Thyroid gland (tissue), 4 donors: Measurements from ENCODE around the gene MTA3. TPM values are rescaled to one million over a fixed set of nuclear protein-coding genes. Genes with fewer than 3 reads are reported as not detected.

Experiments
- DNase-seq, 2 donors: peaks; one replicate each; pipeline ENCODE4 v3.0.0-alpha.2; 2019
- H3K27ac ChIP-seq, 3 donors: fragments of 200-600 bp; sonication (generic); 1 replicate in 2 of 3; 2 replicates in 1 of 3; pipeline ENCODE4 v1.5.1; 2016 to 2019; ENCODE audit warnings: mild to moderate bottlenecking in 1 of 3, moderate library complexity in 1 of 3
- H3K27me3 ChIP-seq: fragments of 200-600 bp; sonication (generic); one replicate; pipeline ENCODE4 v1.5.1; 2019
- H3K36me3 ChIP-seq, 2 donors: fragments of 200-600 bp; sonication (generic); one replicate each; pipeline ENCODE4 v1.5.1; 2016 to 2019
- H3K4me1 ChIP-seq, 2 donors: fragments of 200-600 bp; sonication (generic); one replicate each; pipeline ENCODE4 v1.5.1; 2017 to 2019
- H3K4me3 ChIP-seq, 3 donors: fragments of 200-600 bp; sonication (generic); replicated peaks in 1 of 3; 1 replicate in 2 of 3; 2 replicates in 1 of 3; pipeline ENCODE4 v1.5.1; 2016; ENCODE audit warnings: mild to moderate bottlenecking in 1 of 3
- H3K9me3 ChIP-seq: fragments of 200-600 bp; sonication (generic); one replicate; pipeline ENCODE4 v1.5.1; 2017
- POLR2A ChIP-seq, 2 donors: fragments of 450-650 bp; IDR thresholded peaks; one replicate each; pipeline ENCODE4 v1.6.1; 2017; ENCODE audit warnings: antibody characterized with exemption in 2 of 2, mild to moderate bottlenecking in 2 of 2, moderate library complexity in 1 of 2
- WGBS, 2 donors: methylation state at CpG; one replicate each; pipeline ENCODE4 v1.1.5; 2017; 5-methylcytosine and 5-hydroxymethylcytosine counted together
- intact Hi-C: fragments of 100-400 bp; cut with DNase I; formaldehyde crosslinking; loops from one replicate; pipeline ENCODE4 v1.15.1; 2023
- total RNA-seq, 4 donors: library from RNA; depleted of rRNA; stranded (reverse); fragments of >200 nt; gene quantifications; one replicate each; pipeline ENCODE4 v1.2.3, GENCODE V29; 2016
- TF ChIP-seq, protein P1 (sequence below), 6 experiments: fragments of 200-600 bp in 3 of 6; fragments of 450-650 bp in 3 of 6; sonication (generic) in 3 of 6; IDR thresholded peaks; one replicate each; pipeline ENCODE4 v1.5.1; 2016 to 2019; ENCODE audit warnings: antibody characterized with exemption in 6 of 6, mild to moderate bottlenecking in 2 of 6, inconsistent platforms in 1 of 6, moderate library complexity in 1 of 6

Gene MTA3
- total RNA-seq, 4 donors from 2014 or later: 29.8 to 50.0 (median 34.0) TPM

GRCh38 chr2:42566837-42567321 is 1.6 kb upstream of the MTA3 start:
- H3K9me3 ChIP-seq: no peaks in the 10 kb centered on the region
- intact Hi-C loops: no loop called here
- TF ChIP-seq POLR2A (IDR thresholded peaks at IDR 0.05): no peak
- TF ChIP-seq, protein P1, sequence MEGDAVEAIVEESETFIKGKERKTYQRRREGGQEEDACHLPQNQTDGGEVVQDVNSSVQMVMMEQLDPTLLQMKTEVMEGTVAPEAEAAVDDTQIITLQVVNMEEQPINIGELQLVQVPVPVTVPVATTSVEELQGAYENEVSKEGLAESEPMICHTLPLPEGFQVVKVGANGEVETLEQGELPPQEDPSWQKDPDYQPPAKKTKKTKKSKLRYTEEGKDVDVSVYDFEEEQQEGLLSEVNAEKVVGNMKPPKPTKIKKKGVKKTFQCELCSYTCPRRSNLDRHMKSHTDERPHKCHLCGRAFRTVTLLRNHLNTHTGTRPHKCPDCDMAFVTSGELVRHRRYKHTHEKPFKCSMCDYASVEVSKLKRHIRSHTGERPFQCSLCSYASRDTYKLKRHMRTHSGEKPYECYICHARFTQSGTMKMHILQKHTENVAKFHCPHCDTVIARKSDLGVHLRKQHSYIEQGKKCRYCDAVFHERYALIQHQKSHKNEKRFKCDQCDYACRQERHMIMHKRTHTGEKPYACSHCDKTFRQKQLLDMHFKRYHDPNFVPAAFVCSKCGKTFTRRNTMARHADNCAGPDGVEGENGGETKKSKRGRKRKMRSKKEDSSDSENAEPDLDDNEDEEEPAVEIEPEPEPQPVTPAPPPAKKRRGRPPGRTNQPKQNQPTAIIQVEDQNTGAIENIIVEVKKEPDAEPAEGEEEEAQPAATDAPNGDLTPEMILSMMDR (IDR thresholded peaks at IDR 0.05): no peak

DNA sequence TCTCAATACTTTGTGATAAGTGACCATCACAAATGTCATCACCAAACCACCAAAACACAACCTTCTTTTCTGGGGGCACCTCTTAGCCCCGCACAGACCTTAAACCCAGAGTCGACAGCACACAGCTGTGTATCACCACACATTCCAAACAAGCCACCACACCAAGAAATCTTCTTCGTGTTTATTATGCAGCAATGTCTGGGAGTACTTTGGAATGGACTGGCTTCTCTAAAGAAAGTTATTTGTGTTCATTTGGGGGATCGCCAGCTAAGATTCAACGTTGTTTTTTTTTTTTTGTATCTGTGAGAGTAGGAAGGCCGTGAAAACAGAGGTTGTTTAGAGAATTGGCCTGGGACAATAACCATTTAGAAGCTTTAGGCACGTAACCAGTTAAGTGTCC is 1.1 kb upstream of the MTA3 start:
- Histone ChIP-seq H3K27me3 (no peaks in the 10 kb centered on the region), H3K4me3 (no peak overlapping the region), H3K36me3 (no peaks in the 10 kb centered on the region), H3K27ac (peak overlapping the region; percentile 60 to 88 (median 73)), H3K9me3 (no peaks in the 10 kb centered on the region), H3K4me1 (peaks cover 4 to 16% of the 10 kb centered on the region in 2 donors)
- no peak for TF ChIP-seq POLR2A (IDR thresholded peaks at IDR 0.05)
- TF ChIP-seq, protein P1 (IDR thresholded peaks at IDR 0.05): no peak
- 58 to 62% methylated on average over 7 of the region's 7 CpGs for WGBS, 2 donors
- intact Hi-C loops: no loop called here
- no peak for DNase-seq

More at GRCh38 chr2:42566837-42567321, 1.6 kb upstream of the MTA3 start:
- 92 to 95% methylated on average over 3 of the region's 3 CpGs for WGBS, 2 donors
- H3K4me3 ChIP-seq: no peak overlapping the region
- H3K36me3 ChIP-seq: no peaks in the 10 kb centered on the region
- no peak overlapping the region for H3K27ac ChIP-seq
- peaks cover 4 to 16% of the 10 kb centered on the region in 2 donors for H3K4me1 ChIP-seq
- no peaks in the 10 kb centered on the region for H3K27me3 ChIP-seq
- no peak for DNase-seq

DNA sequence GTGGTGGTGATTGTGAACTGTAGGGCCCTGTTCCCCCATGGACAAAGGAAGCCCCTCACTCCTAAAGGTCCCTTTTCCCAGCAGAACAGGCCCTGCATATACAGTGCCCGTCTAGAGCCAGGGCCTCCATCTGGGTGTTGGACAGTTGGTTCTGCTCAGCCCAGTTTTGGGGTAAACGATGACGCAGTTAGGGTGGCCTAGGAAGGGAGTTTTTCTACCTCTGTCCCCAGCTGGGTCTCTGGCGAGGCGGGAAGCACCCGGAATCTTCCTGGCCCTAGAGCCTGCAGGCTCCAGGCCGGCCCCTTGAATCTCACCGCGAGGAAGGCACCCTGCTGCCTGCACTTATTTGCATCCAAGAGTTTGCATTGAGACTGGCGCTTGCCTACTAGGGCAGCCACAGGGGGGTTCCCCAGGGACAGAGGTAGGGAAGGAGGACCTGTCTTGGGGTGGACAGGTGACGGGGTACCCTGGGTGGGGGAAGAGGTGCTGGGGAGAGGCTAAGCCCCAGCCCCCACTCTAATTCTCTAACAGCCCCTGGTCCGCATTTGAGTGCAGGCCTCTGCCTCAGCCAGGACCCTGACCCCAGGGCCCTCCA is 529 bp upstream of the MTA3 start:
- peak; percentile 32 to 39 for DNase-seq
- Histone ChIP-seq H3K4me1 (peaks cover 4 to 16% of the 10 kb centered on the region in 2 donors), H3K36me3 (no peaks in the 10 kb centered on the region), H3K27ac (peak overlapping the region; percentile 60 to 88 (median 73)), H3K9me3 (no peaks in the 10 kb centered on the region), H3K4me3 (peak overlapping the region in 1 of 3 donors; percentile 74), H3K27me3 (no peaks in the 10 kb centered on the region)
- 24 to 46% methylated on average over 12 of the region's 12 CpGs for WGBS, 2 donors
- intact Hi-C loops: no loop called here
- no peak for TF ChIP-seq POLR2A (IDR thresholded peaks at IDR 0.05)
- TF ChIP-seq, protein P1 (IDR thresholded peaks at IDR 0.05): no peak

DNA sequence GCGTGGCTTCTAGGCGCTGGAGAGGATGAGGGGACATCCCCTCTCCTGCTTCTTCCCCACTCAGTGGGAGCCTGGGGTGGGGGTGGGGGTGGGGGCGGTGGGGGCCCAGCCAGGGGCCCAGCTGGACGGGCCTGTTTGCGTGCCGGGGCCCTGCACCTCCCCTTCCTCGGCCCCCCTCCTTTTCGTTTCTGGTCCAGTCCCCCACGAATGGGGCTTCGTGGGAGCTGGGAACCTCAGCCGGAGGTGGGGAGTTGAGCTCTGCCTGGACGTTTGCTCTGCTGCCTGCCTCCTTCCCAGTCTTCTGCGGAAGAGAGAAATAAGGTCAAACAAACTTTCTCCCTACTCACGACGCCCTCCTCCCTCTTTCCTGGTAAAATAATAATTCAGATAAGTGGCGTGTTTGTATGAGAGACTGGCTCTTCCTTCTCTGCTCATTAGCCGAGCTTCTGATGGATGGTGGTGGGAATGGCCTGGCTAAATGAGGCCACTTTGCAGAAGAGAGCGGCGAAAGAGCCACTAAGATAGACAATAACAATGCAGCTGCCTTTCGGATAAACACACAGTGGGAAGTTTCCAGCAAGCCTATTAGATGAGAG is 782 bp downstream of the MTA3 start:
- H3K36me3 ChIP-seq: peaks cover 0 to under 1% of the 10 kb centered on the region in 2 donors
- H3K4me1 ChIP-seq: peaks cover 4 to 16% of the 10 kb centered on the region in 2 donors
- peak overlapping the region; percentile 73 to 88 (median 75) for H3K27ac ChIP-seq
- no peaks in the 10 kb centered on the region for H3K9me3 ChIP-seq
- 4 to 5% methylated on average over 14 to 15 of the region's 20 CpGs for WGBS, 2 donors
- intact Hi-C loops: no loop called here
- H3K4me3 ChIP-seq: peak overlapping the region; percentile 50 to 74 (median 68)
- H3K27me3 ChIP-seq: no peaks in the 10 kb centered on the region
- DNase-seq: peak; percentile 35 to 38
- TF ChIP-seq POLR2A (IDR thresholded peaks at IDR 0.05): peak in 1 of 2 donors; percentile 18
- TF ChIP-seq, protein P1 (IDR thresholded peaks at IDR 0.05): no peak

GRCh38 chr2:42569883-42570282 is 1.5 kb downstream of the MTA3 start:
- 63 to 66% methylated on average over 4 of the region's 4 CpGs for WGBS, 2 donors

More at GRCh38 chr2:42569883-42570282, 1.5 kb downstream of the MTA3 start:
- no peaks in the 10 kb centered on the region for H3K27me3 ChIP-seq
- intact Hi-C loops: no loop called here
- TF ChIP-seq, protein P1 (IDR thresholded peaks at IDR 0.05): no peak
- TF ChIP-seq POLR2A (IDR thresholded peaks at IDR 0.05): no peak
- H3K9me3 ChIP-seq: no peaks in the 10 kb centered on the region
- no peak overlapping the region for H3K27ac ChIP-seq
- H3K36me3 ChIP-seq: peaks cover 0 to 2% of the 10 kb centered on the region in 2 donors
- no peak for DNase-seq
- peaks cover 4 to 16% of the 10 kb centered on the region in 2 donors for H3K4me1 ChIP-seq
- H3K4me3 ChIP-seq: no peak overlapping the region
